HG03520 (cell line): ENCODE results near the gene DUOX1.

Experiments
- ATAC-seq: cut with Tn5 transposase; IDR thresholded peaks from one replicate; pipeline ENCODE4 v1.9.1; 2021; ENCODE audit warnings: mild to moderate bottlenecking, moderate library complexity; ENCODE audit not compliant: unreplicated experiment

The DUOX1 gene

DNA sequence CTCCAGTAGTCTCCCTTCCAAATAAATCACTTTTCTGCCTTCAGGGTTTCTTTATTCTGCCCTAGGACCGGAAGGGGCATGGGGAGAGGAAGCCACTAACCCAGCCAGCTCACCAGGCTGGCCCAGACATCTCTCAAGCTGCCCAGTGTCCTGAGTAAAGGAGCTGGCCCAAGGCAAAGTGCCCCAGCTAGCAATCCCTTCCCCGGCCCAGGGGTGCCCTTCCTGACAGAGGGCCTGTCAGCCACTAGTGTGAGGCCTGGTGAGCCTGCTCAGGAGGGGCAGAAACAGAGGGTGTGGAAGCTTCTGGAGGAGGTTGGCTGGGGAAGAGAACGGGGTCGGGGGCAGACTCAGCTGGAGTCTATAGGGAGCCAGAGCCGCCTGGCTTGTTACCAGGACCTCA is 35.7 kb downstream of the DUOX1 start:
- no peak for ATAC-seq

DNA sequence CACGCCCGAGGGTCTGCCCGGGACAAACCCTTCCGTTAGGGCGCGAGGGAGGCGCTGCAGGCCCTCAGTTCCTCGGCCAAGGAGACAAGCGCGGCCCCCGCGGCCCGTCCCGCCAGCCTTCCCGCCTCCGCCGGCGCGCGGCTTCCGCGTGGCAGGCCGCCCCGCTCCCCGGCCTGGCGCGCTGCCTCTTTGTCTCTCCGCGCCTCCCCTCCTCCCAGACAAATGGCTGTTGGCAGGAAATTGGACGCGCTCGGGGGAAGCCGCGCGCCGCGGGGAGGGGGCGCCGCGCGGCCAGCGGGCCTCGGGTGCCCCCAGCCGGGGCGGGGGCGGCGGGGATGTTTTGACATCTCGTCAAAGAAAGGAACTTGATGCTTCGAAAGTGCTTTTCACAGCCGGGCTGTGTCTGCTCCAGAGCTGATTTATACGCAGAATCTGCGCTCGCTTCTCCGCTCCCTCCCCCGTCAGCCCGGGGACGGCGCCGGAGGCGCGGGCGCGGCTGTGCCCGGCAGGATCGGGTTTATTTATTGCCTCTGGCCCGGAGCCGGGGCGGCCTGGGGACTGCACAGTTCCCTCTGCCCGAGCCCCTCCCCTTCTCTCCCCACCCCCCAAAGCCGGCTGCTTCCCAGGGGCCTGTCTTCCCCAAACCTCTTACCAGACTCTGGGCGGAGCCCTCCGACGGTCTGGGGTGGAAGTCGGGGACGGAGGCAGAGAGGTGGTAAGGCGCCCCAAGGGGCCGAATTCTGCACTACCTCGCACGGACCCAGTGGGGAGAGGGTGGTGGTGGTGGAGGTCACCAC is 37.2 kb downstream of the DUOX1 start:
- peak; percentile 92 for ATAC-seq

DNA sequence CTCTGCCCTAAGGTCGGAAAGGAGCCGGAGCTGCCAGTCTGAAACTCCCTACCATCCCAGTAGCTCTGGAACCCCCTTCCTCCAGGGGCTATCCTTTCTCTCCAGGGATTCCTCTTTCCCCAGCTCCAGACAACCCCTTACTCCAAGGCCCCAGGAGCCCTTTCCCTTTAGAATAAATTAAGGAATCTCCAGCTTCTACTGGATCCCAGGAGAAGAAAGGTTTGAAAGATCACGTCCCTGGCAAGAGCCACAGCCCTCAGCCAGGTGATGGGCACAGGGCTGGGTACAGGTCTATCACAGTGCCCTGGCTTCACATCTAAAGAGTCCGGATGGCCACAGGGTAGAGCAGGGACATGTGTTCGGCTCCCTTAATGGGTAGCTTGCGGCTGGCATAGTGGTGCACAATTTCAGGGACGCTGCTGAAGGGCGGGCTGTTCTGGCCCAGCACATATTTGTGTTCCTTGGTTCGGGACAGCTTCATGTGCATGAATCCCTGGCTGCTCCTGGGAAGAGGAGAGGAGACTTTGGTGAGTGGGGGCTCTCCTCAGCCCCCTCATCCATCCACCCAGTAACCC is 37.9 kb downstream of the DUOX1 start:
- ATAC-seq: no peak

DNA sequence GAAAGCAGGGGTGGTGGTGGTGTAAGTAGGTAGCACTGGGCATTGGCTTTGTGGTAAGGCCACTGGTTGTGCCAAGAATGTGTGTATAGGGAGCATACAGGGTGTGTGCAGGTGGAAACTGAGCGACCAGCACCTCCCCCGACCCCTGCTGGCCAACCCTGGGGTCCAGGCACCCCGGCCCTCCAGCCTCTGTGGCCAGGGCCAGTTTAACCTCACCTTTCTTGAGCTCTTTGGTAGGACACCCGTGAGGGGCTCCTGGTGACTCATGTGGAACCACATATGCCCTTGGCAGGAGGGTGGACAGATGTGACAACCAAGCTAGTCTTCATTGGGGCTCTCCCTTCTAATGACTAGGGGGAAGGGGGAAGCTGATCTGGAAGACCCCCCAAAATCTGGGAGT is 38.5 kb downstream of the DUOX1 start:
- ATAC-seq: no peak

DNA sequence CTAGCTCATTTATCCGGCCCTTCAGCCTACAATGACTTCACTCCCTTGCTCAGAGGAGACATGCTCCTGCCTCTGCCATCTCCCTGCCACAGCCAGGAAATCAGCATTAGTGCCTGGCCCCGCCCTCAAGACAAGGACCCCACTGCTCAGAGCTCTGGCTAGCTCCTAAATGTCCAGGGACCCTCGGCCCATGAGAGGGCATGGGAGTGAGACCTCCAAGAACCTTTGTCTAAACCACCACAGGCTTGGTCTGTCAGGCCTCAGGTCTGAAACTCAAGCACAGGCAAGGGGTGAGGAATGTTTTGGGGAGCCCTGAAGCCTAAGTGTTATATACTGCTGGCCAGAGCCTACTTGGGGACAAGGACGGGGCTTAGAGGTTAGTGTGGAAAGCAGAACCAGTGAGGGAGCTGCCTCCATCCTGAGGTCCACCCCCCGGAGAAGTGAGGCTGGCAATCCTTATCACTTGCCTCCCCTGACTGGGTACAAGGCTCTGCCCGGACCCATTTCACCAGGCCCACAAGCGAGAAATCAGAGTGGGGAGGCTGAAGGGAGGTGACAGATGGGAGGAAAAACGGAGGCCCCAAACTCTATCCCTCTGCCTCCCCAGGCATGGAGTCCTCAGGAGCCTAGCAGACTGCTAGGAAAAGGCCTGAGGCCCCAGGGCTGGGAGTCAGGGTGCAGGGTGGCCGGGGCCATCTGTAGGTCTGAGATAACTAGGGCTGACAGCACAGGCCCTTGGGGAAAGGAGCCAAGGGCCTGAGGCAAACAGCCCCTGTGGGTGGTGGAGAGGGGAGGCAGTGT is 39.2 kb downstream of the DUOX1 start:
- no peak for ATAC-seq

DNA sequence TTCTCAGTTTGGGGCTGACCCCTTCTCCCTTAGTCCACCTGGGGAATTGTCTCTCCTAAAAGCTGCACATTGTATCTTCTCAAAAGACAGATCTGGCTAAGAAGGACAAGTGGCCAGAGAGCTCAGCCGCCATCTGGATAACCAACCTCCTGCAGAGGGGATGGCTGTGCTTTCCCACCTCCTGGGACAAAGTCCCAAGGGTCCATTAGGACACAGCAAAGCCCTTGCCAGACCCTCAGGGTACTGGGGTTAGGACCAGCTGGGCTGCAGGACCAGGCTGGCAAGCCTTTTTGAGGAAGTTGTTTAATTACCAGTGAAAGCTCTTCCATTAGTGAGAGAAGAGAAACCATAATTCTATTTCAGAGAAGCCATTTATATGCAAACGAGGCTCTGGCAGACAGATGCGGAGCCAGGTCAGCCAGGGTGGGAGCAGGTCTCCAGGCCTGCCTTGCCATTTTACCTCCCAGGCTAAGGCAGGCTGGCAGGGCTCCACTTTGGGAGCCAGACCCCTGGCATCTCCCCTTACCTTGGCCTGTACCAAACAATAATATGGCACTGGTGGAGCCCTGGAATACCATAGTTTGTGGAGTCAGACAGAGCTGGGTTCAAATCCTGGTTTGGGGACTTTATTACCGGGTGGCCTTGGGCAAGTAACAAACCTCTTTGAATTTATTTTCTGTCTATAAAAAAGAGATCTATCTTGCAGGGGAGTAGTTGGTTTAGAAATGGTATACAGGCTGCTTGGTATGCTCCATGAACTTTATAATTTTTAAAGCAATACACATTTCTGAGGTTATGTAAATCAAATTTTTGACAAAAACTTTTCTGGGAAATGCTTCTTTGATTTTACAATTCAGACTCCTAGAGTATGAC is 40.0 kb downstream of the DUOX1 start:
- ATAC-seq: no peak

DNA sequence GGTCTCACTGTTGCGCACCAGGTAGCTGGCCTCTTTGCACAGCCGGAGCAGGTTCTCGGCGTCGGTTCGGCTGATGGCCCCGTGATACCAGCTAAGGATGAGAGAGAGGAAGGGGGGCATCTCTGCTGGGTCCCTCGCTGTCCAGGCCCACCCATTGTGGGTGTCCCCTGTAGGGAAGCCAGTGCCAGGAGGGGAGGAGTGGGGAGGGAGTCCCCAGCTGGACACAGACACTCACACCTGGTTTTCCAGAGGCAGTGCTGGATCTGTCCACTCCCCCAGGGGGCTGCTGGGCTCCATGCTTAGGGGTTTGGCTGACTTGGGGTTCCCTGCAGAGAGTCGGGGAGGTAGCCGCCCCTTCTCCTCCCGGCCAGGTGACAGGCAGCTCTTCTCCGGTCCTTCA is 42.1 kb downstream of the DUOX1 start:
- ATAC-seq: no peak

DNA sequence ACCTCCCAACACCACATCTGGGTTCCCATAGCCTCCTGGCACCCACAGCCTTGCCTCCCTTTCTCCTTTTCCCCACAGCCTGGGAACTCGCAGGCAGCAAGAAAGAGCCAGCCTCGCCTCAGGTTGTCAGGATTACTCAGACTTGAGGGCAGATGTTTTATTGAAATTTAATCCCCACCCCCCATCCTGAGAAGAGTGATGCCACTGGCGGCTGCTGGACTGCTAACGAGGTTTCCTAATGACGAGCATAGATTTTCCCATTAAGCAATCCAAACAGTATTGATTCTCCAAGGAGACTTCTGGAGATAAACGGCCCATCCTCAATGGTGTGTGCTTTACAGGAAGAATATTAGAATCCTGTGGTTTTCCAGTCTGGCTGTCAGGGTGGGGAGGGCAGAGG is 44.3 kb downstream of the DUOX1 start:
- no peak for ATAC-seq

DNA sequence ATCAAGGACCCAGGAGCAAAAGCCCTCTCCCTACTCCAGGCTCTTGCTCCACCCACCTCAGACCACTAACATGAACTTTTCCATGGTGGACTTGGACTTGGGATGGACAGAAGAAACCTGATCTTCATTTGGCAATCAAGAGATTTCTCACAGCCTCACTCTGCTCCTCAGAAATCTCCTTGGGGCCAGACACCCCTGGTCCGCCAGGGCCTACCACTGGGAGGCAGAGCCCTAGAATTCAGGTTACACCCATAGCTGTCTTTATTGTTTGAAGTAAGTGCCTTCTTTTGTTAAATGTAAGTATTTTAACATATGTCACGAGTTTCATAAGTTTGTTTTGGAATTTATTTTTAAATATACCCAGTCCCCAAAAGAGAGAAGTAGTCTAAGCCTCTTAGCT is 44.8 kb downstream of the DUOX1 start:
- no peak for ATAC-seq

DNA sequence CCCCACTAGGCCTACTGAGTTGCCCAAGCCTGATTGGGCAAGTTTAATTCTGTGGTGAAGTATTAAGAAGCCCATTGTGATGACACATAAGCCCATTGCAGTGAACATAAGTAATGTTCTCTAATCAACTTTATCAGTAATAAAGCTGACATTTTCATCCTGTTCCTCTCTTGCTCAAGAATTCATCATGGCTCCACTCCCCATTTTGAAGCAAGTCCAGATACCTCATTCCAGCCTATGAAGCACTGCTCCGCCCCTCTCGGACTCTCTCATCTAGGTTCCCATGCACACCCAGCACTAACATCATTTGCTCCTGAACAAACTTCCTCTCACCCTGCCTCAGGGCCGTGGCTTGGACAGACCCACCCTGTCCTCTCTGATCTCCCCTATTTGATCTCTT is 47.5 kb downstream of the DUOX1 start:
- no peak for ATAC-seq

DNA sequence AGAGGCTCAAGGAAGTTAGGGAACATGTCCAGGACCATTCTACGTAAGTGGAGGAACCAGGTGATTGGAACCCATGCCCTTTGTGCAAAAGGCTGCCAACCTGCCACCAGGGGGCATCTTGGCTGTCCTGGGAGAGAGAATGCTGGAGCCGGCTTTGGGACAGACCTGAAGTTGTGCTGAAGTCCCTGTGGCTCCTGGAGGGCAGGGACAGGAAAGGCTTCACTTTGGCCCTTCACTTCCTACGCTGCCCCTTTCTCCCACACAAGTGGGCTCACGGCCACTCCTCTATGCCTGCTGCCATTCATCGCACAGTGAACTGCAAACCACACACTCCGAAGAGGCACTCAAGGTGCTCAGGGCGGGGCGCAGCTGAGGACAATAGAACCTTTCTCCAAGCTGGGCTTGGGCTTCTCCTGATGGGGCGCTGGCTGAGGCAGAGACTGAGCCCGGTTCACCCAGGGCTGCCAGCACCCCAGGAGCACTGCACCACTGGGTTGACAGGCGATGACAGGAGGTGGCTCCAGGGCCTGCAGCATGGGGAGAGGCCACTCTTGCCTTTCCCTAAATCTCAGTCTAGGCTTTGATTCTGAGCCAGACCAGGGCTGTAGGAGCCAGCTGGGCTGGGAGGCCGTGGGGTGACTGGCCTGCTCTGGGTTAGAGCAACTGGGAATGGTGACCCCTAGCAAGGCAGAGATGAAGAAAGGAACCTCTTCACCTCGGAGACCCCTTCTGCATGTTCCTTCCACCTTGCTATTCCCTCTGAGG is 49.6 kb downstream of the DUOX1 start:
- no peak for ATAC-seq

DNA sequence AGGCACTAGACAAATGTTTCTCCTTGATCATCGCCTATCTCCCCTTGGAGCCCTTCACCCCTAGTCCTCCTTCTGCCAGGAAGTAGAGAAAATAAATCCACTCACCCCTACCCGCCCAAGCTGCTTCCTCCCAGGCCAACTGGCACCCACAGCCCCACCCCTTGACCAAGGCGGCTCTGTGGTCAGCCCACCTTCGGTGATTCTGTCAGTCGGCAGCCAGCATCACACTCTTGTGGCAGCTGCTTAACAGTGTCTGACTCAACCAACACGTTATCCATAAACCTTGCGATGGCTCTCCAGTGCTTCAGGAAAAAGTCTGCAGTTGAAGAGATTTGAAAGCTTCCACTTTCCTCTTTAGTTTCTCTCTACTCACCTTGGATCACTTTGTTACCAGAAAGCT is 50.4 kb downstream of the DUOX1 start:
- ATAC-seq: no peak

DNA sequence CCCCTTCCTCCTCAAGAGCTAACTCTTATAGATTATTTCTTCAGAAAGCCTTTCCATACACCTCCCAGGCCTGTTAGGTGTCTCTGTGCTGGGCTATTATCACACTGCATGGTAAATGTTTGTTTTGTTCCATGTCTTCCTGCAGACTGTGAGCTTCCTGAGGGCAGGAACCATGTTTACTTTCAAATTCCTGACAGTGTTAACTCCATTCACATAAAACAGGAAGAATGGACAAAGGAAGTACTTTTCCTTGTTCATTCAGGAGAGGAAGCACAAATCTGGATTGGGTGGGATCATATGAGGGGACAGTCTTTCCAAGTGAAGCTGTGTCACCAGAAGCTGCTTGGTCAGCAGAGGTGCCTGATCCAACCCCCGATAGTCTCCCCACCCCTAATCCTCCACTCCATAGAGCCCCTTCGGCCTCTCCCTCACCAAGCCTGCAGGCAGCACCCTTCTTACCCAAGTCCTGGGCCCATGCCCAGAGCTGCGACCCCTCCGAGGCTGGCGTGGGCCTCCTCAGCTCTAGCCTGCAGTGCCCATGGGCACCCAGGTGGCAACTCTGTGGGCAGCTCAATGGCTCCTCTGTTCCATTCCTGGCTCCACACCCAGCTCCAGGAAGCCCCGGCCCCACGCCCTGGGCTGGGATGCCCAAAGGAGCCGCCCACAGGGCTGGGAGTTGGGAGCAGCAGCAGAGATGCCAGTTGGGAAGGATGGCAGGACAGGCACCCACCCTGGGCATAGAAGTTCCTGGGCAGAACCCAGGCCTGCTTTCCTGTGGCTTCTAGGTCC is 51.0 kb downstream of the DUOX1 start:
- ATAC-seq: no peak

DNA sequence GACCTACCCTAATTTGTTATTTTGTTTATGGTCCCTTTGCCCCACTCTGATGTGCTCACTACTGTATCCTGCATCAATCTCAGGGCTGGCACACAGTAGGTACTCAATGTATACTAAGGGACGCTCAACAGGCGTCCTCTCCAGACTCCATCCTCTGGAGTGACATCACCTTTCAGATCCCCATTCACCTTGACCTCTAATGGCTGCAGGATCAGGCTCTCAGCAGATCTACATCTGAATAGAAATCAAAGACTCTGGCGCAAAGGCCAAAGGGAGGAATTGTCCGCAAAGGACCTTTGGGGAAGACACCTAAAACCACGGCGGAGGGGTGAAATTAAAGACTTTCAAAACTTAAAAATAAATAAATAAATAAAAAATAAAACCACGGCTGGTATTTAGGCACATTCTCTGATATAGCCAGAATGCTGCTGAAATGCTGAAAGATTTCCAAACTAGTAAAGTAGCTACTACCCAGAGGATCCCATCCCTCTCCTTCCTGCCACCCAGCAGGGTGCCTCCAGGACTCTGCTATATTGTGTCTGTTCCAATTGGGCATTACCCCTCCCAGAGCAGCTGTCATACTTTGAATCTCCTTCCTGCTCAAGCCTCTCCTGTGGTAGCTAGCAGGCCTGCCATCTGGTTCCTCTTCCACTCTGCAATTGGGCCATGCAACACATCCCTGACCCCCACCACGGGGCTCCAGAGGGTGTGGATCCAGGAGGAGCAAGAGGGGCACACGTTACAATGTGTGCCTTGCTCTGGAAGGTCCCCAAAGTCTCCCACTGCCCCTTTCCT is 51.9 kb downstream of the DUOX1 start:
- no peak for ATAC-seq

DNA sequence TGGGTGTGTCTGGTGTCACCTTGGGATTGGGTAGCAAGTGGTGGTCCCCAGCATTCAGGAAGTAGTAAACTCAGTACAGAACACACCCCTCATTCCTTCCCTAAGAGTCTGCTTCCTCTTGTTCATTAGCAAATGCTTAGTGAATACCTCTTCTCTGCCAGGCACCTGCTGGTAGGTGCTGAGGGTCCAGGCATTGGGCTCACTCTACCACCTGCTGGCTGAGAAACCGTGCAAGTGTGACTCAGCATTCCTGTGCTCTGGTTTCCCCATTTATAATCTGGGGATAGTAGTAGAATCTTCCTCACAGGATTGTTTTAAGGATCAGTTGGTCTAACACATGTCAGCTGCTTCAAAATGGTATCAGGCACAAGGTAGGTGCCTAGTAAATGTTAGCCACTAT is 53.2 kb downstream of the DUOX1 start:
- ATAC-seq: no peak

DNA sequence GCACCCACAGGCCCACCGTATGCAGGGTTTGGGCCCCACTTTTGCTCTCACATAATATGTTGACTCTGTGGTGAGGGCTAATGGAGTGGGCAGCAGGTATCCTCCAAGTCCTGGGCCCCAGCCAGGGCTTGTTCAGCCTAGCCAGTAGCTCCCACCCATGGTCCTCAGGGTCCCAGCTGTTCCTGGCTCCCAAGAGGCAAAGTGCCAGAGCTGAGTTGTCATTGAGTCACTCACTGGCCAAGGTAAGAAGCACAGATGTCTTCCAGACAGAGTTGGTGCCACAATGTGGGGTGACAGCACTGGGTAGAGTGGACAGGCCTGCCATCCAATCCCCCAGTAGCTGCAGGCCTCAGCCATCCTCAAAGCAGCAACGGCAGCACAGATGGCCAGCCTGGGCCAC is 53.7 kb downstream of the DUOX1 start:
- no peak for ATAC-seq

DNA sequence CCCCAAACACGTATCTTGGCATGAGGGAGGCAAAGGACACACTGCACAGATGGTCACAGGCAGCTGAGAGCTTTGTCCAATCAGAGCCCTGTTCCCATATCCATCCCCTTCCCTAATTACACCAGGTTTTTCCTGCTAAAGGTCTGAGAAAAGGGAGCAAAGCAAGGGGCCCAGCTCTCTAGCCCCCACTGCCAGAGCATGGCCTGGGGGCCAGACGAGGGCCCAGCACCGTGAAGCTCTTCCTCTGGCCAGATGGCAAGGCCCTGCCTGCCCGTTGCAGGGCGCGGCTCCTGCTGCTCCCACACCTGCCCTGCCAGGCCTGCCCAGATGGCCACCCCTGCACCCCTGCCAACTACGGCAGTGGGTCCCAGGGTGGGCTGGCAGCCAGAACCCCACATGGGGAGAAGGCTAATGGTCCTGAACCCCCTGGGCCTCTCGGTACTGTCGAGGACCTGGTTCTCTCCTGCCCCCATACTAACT is 54.8 kb downstream of the DUOX1 start:
- ATAC-seq: no peak

DNA sequence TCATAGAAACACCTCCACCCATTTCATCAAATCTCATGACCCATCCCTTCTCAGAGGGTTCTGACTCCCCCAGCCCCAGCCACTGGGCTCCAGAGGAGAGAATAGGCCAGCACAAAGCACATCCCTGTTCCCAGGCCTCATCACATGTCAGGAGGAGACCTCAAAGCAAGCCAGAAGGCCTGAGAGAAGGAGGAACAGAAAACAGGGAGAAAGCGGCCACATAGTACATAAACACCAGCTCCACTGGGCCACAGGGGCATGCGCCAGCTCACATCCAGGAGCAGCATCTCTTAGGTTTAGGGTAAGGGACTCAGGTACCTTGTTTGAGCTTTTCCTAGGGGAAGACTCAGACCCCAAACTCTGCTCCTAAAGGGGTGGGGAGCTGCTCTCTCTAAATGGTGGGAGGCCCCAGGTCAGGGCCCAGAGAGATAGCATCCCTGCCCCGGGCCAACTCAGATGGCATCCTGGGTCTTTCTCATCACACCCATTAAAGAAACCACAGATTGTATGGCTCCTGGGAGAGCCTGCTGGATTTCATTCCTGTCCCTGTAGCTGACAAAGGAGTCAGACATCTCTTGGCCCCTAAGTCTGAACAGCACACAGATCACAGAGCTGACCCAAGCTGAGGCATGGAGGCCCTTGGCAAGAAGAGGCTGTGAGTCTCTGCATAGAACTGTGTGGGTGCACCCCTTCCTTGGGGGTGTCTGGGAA is 55.4 kb downstream of the DUOX1 start:
- no peak for ATAC-seq
